IMR-90 (cell line): ENCODE results near the gene PARP16. TPM values are rescaled to one million over a fixed set of nuclear protein-coding genes. Genes with fewer than 3 reads are reported as not detected.

ENCODE experiments used
- RFX5 ChIP-seq: IDR thresholded peaks from 2 replicates; pipeline ENCODE4 v1.8.0; 2012; ENCODE audit warnings: low read depth, mild to moderate bottlenecking, low read length, moderate library complexity
- polyA plus RNA-seq, 3 experiments: library from polyadenylated mRNA; depleted of rRNA; stranded (reverse); fragments of >200 nt; gene quantifications; 2 replicates each; pipeline ENCODE4 v1.2.3, GENCODE V29; 2012; ENCODE audit warnings: low replicate concordance in 1 of 3
- total RNA-seq: library from RNA; depleted of rRNA; stranded (reverse); fragments of >200 nt; gene quantifications from 2 replicates; pipeline ENCODE4 v1.2.3, GENCODE V29; 2012
- TF ChIP-seq, protein P1 (sequence below): fragments of 150-350 bp; IDR thresholded peaks from 2 replicates; pipeline ENCODE4 v1.6.1; 2016; ENCODE audit warnings: low read depth, mild to moderate bottlenecking, low read length, moderate library complexity, borderline replicate concordance
- TF ChIP-seq, protein P2 (sequence below): conservative IDR thresholded peaks from 2 replicates; pipeline ENCODE4 v1.5.1; 2012; ENCODE audit warnings: mild to moderate bottlenecking, low read depth, low read length, improper control_type of control experiment

The PARP16 gene
- total and polyA plus RNA-seq, 2 of the 4 experiments (the other 2 are of a cell fraction): 1.3 to 5.0 TPM

DNA sequence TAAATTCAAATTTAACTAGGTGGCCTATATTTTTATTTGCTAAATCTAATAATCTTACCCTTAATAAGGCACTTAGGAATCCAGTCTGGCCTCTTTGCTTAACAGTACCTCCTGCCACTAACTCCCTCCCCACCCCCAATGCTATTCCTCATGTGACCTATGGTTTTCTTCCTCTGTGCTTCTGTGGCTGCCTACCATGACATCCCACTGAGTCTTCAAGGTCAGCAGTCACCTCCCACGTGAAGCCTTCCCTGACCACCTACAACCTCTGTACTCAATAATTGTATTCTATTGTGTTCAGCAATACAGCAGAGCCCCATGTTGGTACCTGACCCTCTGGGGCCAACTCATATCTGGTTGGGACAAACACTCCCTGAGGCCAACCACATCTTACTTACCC lies 9.7 kb downstream of the PARP16 start (continued):
- TF ChIP-seq, protein P1, sequence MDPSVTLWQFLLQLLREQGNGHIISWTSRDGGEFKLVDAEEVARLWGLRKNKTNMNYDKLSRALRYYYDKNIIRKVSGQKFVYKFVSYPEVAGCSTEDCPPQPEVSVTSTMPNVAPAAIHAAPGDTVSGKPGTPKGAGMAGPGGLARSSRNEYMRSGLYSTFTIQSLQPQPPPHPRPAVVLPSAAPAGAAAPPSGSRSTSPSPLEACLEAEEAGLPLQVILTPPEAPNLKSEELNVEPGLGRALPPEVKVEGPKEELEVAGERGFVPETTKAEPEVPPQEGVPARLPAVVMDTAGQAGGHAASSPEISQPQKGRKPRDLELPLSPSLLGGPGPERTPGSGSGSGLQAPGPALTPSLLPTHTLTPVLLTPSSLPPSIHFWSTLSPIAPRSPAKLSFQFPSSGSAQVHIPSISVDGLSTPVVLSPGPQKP: no peak
- TF ChIP-seq RFX5: no peak
- TF ChIP-seq, protein P2, sequence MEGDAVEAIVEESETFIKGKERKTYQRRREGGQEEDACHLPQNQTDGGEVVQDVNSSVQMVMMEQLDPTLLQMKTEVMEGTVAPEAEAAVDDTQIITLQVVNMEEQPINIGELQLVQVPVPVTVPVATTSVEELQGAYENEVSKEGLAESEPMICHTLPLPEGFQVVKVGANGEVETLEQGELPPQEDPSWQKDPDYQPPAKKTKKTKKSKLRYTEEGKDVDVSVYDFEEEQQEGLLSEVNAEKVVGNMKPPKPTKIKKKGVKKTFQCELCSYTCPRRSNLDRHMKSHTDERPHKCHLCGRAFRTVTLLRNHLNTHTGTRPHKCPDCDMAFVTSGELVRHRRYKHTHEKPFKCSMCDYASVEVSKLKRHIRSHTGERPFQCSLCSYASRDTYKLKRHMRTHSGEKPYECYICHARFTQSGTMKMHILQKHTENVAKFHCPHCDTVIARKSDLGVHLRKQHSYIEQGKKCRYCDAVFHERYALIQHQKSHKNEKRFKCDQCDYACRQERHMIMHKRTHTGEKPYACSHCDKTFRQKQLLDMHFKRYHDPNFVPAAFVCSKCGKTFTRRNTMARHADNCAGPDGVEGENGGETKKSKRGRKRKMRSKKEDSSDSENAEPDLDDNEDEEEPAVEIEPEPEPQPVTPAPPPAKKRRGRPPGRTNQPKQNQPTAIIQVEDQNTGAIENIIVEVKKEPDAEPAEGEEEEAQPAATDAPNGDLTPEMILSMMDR: no peak
